DMS153 (cell line): ENCODE data around the gene SPATA3.
"Not testable (repeated sequence)": the region's sequence is repeated elsewhere in the genome, so short reads cannot be mapped to it uniquely, and the experiment has no call there.

Experiments used
- DNase-seq: peaks from one replicate; lab custom pipeline; 2025; lab: John Stamatoyannopoulos, UW

Gene SPATA3

DNA sequence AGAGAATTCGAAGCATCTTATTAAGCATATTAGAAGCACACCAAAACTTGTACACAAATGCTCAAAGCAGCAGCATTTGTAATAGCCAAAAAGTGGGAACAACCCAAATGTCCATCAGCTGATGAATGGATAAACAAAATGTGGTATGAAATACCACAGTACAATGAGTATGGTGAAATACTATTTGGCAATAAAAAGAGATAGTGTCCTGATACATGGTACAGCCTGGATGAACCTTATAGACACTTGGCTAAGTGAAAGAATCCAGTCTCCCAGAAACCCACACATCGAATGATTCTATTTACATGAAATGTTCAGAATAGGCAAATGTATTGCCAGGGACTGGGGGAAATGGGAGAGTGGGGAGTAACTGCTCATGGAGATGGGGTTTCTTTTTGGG, 3.0 kb downstream of the SPATA3 start:
- DNase-seq, result no peak

DNA sequence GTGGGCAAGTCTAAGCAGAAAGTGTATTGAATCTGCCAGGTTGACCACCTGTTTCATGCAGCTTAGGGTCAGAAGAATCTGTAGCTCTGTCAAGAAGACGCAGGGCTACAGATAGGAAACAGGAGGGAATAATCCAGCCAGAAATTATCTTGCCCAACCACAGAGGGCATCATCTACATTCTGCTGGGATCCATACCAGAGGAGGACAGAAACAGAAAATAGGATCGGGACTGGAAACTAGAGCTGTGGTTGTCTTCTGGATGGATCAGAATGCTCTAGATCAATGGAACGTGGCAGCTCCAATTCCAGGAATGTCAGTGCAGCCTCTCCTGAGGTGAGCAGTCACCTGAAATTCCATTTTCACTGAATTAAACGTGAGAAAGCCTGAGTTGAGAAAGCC, 3.6 kb downstream of the SPATA3 start:
- no peak for DNase-seq

DNA sequence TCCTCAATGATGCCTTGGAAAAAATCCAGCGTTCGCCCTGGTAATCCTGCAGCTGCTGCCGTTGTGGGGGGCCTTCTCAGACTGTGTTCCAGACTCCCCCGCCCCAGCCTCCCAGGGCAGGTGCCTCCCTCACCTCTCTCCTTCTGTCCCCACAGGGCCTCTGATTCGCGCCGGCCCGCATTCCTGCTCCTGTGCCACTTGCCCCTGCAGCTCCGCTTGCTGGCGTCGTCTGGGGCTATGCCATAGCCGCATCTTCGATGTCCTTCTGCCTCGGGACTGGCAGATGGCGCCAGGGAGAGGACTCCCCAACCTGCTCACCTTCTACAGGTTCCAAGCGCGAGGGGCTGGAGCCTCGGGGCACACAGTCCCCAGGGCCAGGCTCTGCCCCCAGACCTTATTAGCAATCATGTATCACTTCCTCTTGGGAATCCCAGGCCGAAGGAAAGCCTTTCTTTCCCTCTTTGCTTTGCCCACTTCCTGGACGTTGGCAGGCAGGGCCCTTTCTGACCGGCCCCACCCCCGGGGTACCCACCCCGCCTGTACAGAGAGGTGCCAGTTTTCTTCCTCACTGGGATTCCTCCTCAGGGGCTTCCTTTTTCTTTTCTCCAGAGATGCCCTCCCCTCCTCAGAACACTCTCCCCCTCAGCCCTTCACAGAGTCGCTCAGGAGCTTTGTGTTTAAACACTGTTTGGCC, 4.4 kb downstream of the SPATA3 start:
- DNase-seq, result peak; percentile 8

DNA sequence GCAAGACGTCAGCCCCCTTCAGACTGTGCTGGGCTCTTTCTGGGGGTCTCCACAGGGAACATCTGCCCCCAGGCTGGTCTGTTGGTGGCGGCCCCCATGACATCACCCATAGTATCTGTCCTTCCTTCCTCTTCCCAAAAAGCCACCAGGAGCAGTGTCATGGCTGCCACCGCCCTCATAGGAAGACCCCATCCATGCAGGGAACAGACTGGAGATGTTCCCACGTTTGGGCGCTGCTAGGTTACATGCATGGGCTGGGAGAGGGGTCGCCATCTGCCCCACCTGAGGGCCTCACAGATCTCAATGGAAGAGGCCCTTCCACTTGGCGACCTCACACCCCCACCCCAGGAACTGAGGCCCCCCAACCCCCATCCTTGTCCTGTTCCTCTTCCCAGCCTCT, 5.1 kb downstream of the SPATA3 start:
- DNase-seq, result no peak

DNA sequence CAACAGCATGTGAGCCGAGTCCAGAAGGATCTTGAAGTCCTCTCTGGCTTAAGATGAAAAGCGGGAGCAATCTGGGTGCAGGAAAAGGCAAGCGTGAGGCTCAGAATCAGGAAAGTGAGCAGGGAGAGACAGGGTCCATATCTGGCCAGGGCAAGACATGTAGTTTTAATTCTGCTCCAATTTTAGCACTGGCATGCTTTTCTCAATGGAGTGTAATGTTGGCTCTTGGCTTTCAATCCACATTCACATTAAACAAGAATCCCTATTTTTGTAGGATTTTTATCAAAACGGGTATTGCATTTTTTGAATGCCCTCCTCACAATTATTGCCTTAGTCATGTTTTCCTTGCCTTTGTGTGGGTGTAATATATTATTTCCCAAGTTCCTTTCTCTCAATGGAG, 6.0 kb downstream of the SPATA3 start:
- no peak for DNase-seq

DNA sequence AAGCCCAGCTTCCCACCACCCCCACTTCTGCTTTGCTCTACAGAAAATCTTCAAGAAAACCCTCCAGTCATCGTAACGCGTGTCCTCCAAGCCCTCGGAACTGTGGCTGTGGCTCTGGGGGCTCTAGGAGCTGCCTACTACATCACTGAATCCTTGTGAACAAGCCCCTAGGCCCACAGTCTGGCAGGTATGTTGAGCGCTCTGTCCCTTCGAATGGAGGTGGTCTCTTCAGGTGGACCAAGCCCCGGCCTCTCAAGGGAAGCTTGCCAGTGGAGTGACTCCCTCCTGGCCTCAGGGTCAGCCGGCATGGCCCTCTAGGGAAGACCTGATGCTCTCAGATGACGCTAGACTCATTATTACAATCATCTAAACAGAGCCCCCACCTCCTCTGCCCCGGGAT, 6.7 kb downstream of the SPATA3 start:
- DNase-seq, result no peak

DNA sequence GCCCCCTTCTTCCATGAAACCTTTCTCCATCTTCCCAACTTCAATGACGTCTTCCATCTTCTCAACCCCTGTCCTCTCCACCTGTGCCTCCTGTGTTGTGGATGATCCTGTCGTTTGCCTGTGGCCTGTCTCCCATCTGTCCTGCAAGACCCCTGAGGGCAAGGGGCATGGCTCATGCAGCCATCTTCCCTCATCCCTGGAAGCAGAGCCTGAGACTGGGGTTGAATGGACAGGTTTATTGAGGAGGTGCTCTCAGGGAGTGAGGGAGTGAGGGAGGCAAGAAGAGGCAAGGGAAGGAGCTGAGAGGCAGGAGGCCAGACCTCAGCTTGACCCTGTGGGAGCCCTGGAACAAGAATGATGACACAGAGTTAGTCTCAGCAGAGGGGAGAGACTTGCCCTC, 7.3 kb downstream of the SPATA3 start:
- no peak for DNase-seq

DNA sequence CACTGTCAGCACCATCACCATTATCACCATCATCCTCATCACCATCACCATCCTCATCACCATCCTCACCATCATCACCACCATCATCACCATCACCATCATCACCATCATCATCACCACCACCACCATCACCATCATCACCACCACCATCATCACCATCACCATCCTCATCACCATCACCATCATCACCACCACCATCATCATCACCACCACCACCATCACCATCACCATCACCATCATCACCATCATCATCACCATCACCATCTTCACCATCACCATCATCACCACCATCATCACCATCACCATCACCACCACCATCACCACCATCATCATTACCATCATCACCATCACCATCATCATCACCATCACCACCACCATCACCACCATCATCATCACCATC, 9.0 kb downstream of the SPATA3 start:
- not testable (repeated sequence) for DNase-seq

DNA sequence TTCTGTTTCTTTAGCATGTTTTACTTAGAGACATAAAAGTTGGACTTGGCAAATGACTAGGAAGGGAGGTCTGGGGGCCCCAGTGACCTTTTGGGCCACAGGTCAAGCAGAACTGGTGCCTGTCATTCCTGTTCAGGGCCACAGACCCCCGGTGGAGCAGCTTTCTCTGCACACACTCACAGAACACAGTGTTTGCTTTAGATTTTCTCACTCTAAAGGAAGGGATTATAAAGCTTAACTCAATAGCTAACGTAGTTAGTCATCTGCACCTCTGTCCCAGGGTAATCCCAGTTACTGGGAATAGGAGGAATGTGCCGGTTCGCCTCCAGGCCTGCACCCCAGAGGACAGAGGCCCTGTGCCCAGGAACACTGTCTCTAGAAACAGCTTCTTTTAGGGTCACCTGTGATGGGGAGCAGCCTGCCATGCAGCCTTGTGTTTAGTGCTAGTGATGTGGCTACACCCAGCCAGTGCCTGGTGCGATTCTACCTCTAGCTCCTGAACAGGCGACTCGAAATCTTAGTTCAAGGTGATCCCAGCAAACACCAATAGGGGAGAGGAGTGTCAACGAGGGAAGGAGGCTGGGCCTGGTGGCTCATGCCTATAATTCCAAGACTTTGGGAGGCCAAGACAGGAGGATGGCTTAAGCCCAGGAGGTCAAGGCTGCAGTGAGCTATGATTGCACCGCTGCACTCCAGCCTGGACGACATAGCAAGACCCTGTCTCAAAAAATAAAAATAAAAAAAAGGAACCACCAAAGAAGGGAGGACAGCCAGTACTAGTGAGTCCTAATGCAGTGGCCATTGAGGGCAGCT, 11.6 kb downstream of the SPATA3 start:
- no peak for DNase-seq

DNA sequence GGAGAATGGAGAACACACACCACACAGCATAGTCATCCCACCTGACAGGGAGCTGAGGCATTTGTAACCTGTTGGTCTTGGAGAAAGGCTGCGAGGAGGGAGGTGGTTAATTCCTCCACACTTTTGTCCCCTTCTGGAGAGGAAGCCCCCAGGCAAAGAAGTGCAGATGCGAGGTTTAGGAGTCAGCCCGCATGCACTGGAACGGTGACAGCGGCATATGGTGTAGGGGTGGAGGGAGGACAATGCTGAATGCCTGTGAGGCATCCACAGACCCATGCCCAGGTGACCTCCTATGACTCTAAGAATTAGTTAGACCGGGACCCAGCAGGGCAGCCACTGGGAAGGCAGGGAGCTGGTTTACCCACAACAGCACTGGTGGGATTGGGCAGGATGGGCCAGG, 12.2 kb downstream of the SPATA3 start:
- DNase-seq, result no peak

DNA sequence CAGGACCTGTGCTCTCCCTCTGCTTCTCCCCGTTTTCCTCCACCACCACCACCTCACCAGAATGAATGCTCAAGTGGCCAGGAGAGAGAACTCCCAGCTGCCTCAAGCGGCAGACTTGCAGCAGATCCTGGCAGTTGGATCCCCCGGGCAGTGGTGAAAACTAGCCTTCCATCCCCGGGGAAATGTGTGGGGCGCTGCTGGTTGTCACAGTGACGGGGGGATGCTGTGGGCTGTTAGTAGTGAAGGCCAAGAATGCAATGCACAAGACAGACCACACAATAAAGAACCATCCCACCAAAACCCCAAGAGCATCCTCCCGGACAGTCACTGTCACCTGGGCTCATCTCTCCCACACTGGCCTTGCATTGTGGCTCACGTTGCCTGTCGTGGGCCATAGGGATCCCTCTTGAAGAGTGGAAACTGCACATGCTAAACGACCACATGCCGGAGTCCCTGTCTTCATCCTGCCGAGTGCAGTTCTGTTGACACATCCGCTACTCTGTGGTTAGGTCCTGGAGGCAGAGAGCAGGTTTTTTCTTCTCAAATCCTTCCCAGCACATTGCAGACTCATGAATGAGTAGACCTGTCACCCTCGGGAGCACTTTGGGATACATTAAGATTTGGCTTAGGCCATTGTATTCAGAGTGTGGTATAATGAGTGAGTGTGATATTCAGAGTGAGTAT, 13.5 kb downstream of the SPATA3 start:
- no peak for DNase-seq

DNA sequence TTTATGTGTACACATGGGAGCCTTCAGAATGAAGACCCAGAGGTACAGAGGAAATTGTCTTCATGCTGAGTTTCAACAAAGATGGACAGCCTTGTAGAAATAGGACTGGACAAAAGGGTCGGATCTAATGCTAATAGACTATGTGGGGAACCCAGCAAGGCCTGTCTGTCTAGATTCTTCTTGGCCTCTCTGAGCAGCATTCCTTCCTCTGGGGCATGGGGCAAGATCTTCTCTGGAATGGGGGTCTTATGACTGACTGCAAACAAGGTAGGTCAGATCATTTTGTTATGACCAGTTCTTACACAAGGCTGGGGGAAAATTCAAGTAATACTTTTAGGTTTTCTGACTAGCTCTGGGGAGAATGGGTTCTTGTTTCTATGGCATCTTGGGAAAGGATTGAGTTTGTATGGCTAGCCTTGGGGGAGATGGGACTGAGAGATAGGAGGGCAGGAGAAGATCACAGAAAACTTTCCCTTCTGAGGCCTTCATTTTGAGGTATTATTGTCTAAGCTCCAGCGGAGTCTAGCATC, 14.3 kb downstream of the SPATA3 start:
- DNase-seq, result no peak

DNA sequence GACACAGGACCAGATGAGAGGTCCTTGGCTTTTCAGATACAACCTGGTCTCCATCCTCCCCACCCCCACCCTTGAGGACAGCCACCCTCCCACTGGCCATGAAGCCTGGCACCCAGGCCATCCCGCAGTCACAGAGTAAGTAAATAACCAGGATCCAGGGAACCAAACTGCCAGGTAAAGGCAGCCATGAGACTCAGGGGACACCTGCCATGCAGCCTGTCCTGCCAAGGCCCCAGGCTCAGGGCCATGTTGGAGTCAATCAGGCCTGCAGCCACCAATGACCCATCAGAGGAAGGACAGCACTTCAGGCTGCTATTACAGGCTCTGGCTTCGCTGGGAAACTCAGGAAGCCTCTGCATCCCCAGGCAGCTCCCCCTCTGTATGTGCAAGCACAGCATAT, 15.6 kb downstream of the SPATA3 start:
- no peak for DNase-seq

DNA sequence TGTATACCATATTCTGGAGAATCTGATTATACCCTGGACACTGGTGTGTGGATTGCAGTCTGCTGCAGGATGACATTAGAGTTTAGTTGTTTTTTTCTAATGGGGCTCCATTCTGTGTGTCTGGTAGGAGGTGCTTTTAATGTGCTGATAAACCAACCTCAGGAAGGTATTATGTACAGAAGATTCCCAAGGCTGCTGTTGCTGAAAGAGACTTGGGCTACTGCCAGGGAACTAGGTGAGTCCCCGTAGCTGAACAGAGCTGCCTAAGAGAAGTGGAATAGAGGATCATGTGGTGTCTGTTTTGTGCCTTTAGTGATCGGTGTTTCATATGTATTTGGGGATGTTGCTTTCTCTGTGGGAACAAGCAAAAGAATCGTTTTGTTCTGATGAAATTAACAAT, 16.5 kb downstream of the SPATA3 start:
- DNase-seq, result no peak

DNA sequence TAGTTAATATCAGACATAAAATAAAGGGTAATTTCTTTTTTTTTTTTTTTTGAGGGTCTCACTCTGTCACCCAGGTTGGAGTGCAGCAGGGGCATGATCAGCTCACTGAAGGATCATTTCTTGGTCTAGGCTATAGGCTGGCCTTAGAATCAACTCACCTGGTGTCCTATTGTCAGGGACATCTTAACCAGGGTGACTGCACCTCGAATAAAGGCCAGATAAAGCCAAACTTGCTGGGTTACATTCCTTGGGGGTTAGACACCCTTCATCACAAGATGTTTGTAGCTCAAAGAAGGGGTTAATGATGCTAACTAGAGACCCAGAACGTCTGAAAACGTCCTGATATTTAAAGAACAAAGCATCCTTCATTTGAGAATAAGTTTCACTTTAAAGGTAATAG, 17.9 kb downstream of the SPATA3 start:
- DNase-seq, result no peak

DNA sequence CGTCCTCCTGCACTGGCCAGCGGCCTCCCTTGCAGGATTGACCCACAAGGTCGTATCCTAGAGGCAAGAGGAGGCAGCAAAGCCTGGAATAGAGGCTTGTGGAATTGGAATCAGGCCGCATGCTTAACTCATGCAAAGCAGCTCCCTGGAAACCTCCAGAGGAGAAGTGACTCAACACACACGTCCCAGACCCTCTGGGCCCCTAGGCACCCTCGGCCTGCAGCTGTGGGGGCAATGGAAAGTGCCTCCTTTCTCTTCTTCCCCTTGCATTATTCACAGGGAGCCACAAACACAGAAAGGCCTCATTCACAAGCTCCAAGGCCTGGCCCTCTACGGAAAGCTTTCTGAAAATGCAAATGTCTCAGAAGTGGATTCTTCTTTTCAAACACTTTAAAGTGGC, 19.6 kb downstream of the SPATA3 start:
- DNase-seq, result no peak

DNA sequence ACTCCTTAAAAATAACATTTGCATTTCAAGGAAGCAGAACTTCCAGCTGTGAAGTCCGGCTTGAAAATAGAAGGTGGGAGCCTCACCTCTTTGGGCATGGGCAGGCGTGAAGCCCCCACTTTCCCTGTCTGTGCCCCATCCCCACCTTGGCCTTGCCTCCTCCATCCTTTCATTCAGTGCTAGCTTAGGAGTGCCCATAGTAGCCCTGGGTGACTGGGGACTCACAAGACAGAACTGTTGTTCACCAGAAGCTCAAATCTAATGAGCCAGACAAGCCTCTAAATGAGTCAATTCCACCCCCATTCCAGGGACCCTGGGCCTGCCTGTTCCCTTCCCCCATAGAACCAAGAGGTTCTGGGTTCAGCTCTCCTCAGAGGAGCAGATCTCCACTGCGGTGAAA, 20.0 kb downstream of the SPATA3 start:
- DNase-seq, result no peak

DNA sequence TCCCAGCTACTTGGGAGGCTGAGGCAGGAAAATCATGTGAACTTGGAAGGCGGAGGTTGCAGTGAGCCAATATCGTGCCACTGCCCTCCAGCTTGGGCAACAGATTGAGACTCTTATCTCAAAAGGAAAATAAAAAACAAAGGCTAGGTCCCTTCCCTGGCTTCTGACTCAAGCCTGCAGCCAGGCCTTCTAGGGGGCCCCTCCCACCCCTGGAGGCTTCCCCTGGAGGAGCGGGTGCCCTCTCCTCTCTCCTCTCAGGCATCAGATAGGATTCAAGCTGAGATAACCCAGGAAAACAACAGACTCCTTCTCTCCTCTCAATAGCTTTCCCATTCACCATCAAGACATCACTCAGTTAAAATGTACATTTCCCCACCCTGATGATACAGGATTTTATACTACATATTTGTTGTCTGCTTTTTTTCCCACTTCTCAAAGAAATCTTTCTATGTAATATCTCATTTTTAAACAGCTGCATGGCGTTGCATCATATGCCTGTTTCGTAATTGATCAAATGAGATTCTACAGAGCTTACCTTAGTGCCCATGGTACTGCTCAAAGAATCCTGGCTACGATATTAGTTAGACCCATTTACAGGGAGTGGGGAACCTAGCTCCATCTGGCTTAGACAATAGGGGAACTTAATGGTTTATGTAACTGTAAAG, 20.8 kb downstream of the SPATA3 start:
- DNase-seq, result no peak

DNA sequence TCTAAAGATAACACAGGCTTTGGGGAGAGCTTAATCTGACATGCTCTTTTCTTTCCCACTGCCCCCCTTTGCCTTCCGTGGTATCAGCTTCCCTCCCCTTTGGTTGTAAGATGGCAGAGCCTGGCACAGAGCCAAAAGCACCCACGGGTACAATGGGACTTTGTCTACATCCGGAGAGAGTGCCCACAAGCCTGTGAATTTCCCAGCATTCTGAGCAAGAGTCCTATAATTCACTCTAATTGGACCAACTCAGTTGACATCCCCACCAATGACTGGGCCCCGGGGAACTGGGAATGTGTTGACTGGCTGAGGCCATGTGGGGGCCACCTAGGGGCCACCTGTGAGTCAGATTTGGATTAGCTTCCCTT, 21.3 kb downstream of the SPATA3 start:
- no peak for DNase-seq

DNA sequence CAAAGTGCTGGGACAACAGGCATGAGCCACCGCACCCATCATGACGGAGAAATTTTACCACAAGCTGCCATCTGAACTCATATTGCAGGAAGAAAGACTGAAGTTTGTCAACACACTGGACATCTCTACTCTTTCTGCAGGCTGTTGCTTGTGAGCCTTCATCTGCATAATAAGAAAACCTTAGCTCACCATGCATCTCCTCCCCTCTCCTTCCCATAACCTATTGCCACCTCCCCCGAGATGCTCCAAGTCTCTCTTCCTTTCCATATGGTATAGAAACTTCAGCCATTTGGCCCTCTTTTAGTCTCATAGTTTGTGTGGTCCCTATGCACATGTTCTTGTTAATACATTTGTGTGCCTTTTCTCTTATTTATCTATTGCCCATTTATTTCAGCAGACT, 22.3 kb downstream of the SPATA3 start:
- DNase-seq, result no peak

DNA sequence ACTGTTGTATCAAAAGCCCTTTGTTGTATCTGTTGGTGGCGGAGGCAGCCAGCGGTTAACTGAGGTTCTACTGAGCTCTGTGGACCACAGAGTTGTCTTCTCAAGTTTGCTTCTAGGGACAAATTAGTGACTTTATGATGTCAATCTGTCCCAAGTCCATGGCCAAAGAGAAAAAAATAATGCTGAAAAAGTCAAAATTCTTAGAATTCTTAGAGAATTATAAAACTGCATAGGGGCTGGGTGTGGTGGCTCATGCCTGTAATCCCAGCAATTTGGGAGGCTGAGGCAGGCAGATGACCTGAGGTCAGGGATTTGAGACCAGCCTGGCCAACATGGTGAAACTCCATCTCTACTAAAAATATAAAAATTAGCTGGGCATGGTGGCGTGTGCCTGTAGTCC, 29.1 kb downstream of the SPATA3 start:
- DNase-seq, result not testable (repeated sequence)

DNA sequence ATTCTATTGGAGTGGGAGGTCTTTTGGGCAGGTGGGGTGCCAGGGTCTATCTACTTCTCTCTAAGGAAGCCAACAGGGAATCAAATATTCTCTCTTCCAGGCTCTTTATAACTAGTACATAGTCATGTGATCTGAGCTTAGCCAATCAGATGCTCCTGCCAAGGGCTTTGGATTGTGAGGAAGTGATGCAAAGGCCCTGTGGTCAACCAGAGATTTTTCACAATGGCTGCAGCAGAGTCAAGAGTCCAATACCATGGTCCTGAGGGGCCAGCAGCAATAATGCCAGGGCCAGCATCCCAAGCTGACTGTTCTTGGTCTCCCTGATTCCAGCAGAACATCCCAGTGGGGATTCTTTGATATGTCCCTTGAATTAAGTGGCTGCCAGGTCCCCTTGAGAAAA, 33.0 kb downstream of the SPATA3 start:
- no peak for DNase-seq

DNA sequence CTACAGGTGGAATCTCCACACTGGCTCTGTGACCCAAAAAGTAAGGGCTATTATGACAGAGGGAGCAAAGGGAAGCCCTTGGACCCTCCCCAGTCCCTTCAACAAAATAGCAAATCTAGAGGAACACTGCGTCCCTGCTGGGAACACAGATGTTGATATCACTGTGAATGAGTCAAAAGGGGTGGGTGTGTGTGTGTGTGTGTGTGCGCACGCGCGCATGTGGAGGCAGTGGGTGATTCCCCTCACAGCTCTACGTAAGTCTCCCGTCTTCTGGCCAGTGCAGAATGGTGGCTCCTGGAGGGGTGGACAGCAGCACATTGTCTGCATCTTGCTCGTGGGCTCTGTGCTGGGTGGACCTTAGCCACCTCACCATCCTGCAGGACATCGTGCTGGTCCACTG, 33.6 kb downstream of the SPATA3 start:
- DNase-seq, result no peak
